ENCODE data around the gene SLC9A7. TPM values are rescaled to one million over a fixed set of nuclear protein-coding genes. Genes with fewer than 3 reads are reported as not detected.

Gene SLC9A7
- total and polyA plus RNA-seq, 12 donors = 0.43 to 7.5 (median 1.9) TPM

- H3K36me3 ChIP-seq = no peaks in the 10 kb centered on the region
- peaks cover 3 to 47% (median 31%) of the 10 kb centered on the region in 9 donors for H3K4me1 ChIP-seq
- TF ChIP-seq CTCF (IDR thresholded peaks at IDR 0.05) = no peak
- WGBS, 2 donors = 34 to 45% methylated on average over 10 of the region's 10 CpGs
- no peak overlapping the region for H3K4me3 ChIP-seq
- H3K27me3 ChIP-seq = peaks cover 0 to 18% (median 0%) of the 10 kb centered on the region in 7 donors
- ATAC-seq = peak in 6 of 8 donors; percentile 36 to 59 (median 44)
- intact Hi-C loops (cut with DNase I) = loop anchor here in 2 of 10 donors (5.0 kb wide), 1 partner anchor 51 kb away; no protein-coding TSS in a partner anchor
- peak overlapping the region in 9 of 10 donors; percentile 37 to 83 (median 63) for H3K27ac ChIP-seq
- peak in 1 of 2 donors; percentile 14 for DNase-seq
- H3K9me3 ChIP-seq = no peaks in the 10 kb centered on the region
Observed at GRCh38 chrX:46627711-46628419, 131.1 kb downstream of the SLC9A7 start.

- peaks cover 0 to 19% (median 0%) of the 10 kb centered on the region in 7 donors for H3K27me3 ChIP-seq
- no peaks in the 10 kb centered on the region for H3K36me3 ChIP-seq
- intact Hi-C loops (cut with DNase I) = loop anchor here in 2 of 10 donors (5.0 kb wide), 1 partner anchor 50 kb away; no protein-coding TSS in a partner anchor
- no peak for TF ChIP-seq CTCF (IDR thresholded peaks at IDR 0.05)
- peak overlapping the region in 8 of 10 donors; percentile 19 to 83 (median 59) for H3K27ac ChIP-seq
- DNase-seq (no peak), ATAC-seq (no peak)
- WGBS, 2 donors = 68 to 72% methylated on average over 4 of the region's 4 CpGs
- no peak overlapping the region for H3K4me3 ChIP-seq
- peaks cover 0 to 50% (median 37%) of the 10 kb centered on the region in 9 donors for H3K4me1 ChIP-seq
- H3K9me3 ChIP-seq = no peaks in the 10 kb centered on the region
Observed at GRCh38 chrX:46627062-46627461, 131.9 kb downstream of the SLC9A7 start.

- Histone ChIP-seq H3K27ac (peak overlapping the region in 7 of 10 donors; percentile 14 to 83 (median 63)), H3K4me3 (no peak overlapping the region), H3K9me3 (no peaks in the 10 kb centered on the region), H3K27me3 (peaks cover 0 to 18% (median 0%) of the 10 kb centered on the region in 7 donors), H3K4me1 (peaks cover 0 to 55% (median 37%) of the 10 kb centered on the region in 9 donors), H3K36me3 (no peaks in the 10 kb centered on the region)
- no peak for DNase-seq
- no peak for TF ChIP-seq CTCF (IDR thresholded peaks at IDR 0.05)
- ATAC-seq = peak in 2 of 8 donors; percentile 32 to 34
- intact Hi-C loops (cut with DNase I) = loop anchor here in 2 of 10 donors (5.0 kb wide), 1 partner anchor 49 kb away; no protein-coding TSS in a partner anchor
- WGBS, 2 donors = 75 to 78% methylated on average over 5 to 7 of the region's 7 CpGs
Observed at GRCh38 chrX:46626566-46626965, 132.4 kb downstream of the SLC9A7 start.

- Histone ChIP-seq H3K4me1 (peaks cover 0 to 48% (median 29%) of the 10 kb centered on the region in 9 donors), H3K27me3 (peaks cover 0 to 18% (median 0%) of the 10 kb centered on the region in 7 donors), H3K27ac (no peak overlapping the region), H3K36me3 (no peaks in the 10 kb centered on the region), H3K9me3 (peaks cover 0 to 5% (median 0%) of the 10 kb centered on the region in 11 donors), H3K4me3 (no peak overlapping the region)
- DNase-seq (no peak), ATAC-seq (no peak)
- intact Hi-C loops (cut with DNase I) = no loop called here
- 94 to 98% methylated on average over 6 of the region's 6 CpGs for WGBS, 2 donors
- TF ChIP-seq CTCF (IDR thresholded peaks at IDR 0.05) = no peak
Observed at GRCh38 chrX:46624090-46624786, 134.7 kb downstream of the SLC9A7 start.
